Measurements from ENCODE around the gene RRP8.

The RRP8 gene

DNA sequence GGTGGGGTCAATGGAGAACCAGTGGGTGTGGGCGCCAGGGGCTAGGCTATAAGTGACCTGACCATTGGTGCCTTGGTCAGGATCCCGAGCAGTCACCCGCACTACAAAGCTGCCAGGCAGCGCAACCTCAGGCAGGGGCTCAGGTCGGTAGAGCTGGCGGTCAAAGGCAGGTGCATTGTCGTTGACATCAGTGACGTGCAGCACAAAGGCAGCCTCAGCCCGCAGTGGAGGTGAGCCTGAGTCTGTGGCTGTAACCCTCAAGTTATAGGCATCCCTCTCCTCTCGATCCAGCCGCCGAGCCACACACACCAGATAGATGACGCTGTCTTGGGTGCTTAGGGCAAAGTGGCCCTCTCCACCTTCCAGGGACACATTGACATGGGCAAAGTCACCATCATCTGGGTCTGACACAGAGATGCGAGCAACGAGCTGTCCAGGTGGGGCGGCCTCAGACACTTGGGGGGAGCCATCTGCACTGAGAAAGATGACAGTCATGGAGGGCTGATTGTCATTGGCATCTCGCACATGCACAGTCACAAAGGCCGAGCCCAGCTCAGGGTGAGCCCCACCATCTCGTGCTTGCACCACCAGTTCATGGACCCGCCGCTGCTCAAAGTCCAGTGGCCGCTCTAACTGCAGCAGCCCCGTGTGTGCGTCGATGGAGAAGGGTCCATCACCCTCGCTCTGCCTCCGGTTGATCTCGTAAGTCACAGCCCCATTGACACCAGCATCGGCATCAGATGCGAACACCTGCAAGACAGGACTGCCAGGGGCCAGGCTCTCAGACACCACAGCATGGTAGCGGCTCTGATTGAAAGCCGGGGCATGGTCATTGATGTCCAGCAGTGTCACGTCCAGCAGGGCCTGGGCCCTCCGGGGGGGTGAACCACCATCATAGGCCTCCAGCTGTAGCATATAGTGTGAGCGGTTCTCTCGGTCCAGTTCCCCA lies 36.9 kb upstream of the RRP8 start:
- no peak for DNase-seq (ENCODE audit: low read depth)
- no peak overlapping the region for H3K4me3 ChIP-seq (ENCODE audit: low read length)
- TF ChIP-seq, protein P1, sequence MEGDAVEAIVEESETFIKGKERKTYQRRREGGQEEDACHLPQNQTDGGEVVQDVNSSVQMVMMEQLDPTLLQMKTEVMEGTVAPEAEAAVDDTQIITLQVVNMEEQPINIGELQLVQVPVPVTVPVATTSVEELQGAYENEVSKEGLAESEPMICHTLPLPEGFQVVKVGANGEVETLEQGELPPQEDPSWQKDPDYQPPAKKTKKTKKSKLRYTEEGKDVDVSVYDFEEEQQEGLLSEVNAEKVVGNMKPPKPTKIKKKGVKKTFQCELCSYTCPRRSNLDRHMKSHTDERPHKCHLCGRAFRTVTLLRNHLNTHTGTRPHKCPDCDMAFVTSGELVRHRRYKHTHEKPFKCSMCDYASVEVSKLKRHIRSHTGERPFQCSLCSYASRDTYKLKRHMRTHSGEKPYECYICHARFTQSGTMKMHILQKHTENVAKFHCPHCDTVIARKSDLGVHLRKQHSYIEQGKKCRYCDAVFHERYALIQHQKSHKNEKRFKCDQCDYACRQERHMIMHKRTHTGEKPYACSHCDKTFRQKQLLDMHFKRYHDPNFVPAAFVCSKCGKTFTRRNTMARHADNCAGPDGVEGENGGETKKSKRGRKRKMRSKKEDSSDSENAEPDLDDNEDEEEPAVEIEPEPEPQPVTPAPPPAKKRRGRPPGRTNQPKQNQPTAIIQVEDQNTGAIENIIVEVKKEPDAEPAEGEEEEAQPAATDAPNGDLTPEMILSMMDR (IDR thresholded peaks at IDR 0.05; ENCODE audit: insufficient read depth, low read depth, low read length, missing control alignments), result no peak

DNA sequence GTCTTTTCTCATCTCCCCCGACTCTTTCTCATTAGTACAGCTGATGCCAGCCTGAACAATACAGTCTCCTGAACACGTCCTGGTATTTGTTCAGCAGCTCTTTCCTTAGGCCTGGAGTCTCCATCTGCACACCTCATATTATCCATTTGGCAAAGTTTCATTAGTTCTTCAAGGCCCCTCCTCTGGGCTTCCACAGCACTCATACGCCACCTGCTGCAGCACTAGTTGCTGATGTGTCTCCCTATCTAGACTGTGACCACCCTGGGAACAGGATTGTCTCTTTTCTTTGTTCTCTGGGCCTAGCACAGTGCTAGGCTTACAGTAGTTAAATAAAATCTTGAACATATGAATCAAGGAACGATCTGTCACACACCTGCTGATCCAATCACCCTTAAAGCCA lies 35.0 kb upstream of the RRP8 start:
- DNase-seq (ENCODE audit: low read depth), result no peak
- H3K4me3 ChIP-seq (ENCODE audit: low read length), result no peak overlapping the region
- TF ChIP-seq, protein P1 (IDR thresholded peaks at IDR 0.05; ENCODE audit: insufficient read depth, low read depth, low read length, missing control alignments), result no peak

DNA sequence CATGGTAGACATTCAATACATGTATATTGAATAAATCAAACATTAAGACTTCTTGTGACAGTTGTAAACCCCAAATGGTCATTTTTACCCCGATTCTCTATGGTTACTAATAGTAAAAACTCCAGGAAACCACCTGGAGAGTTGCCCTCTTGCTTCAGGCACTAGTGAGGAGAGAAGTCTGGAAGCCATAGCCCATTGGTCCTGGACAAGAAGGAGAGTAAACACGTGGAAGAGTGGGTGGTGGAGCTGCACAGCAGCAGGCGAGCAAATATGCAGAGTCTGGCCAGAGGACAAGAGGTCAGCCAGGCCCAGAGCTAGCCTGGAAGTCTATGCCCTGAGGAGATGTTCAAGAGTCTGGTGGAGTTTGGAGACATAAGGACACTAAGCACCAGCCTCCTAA lies 34.5 kb upstream of the RRP8 start:
- H3K4me3 ChIP-seq (ENCODE audit: low read length), result no peak overlapping the region
- TF ChIP-seq, protein P1 (IDR thresholded peaks at IDR 0.05; ENCODE audit: insufficient read depth, low read depth, low read length, missing control alignments), result no peak
- DNase-seq (ENCODE audit: low read depth), result no peak

DNA sequence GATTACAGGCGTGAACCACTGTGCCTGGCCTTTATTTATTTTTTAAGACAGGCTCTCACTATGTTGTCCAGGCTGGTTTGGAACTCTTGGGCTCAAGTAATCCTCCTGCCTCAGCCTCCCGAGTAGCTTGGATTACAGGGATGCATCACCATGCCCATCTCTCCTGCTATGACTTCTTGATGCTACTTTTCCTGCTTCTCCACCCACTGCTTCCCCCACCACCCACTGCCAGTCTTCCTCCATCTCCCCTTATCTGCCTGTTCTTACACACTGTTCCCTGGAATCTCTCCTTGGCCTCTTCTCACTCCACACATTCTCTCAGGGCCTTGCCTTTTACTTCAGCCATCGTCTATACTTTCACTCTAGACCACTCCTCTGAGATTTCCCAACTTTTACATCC lies 33.1 kb upstream of the RRP8 start:
- TF ChIP-seq, protein P1 (IDR thresholded peaks at IDR 0.05; ENCODE audit: insufficient read depth, low read depth, low read length, missing control alignments), result no peak
- H3K4me3 ChIP-seq (ENCODE audit: low read length), result no peak overlapping the region
- DNase-seq (ENCODE audit: low read depth), result no peak

DNA sequence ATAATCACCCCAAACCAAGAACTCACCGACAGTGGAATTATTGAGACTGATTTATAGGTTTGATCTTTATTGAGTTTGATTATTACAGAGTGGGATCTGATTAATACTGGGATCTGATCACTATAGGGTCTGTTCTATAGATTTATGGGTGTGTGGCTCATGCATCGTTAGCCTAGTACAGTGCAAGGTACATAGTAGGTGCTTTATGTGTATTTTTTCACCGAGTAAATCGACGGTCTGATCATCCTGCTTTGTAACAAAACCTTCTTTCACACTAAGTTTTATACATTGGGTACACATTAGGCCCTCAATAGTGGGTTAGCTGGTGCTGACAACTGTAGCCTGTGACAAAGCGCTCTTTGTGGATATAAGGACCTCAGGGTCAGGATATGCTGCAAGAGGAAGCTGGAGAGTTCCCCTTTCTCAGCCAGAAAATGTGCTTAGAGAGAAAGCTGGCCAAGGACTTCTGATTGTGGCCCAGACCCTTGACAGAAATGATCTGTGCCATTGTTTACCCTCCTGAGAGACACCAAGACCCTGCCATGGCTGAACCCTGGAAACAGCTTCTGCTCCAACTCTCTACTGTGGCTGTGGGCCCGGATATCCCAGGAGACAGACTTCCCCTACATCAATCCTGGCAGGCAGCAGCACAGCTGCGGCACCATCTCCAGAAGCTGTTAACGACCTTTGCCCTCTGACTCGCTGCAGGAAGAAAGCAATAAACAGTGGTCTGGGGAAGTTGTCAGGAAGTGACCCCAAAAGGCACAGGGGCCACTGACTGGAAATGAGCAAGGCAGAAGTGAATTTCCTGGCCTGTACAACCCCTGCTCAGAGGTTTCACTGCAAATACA lies 31.9 kb upstream of the RRP8 start:
- TF ChIP-seq, protein P1 (IDR thresholded peaks at IDR 0.05; ENCODE audit: insufficient read depth, low read depth, low read length, missing control alignments), result no peak
- H3K4me3 ChIP-seq (ENCODE audit: low read length), result no peak overlapping the region
- DNase-seq (ENCODE audit: low read depth), result no peak

DNA sequence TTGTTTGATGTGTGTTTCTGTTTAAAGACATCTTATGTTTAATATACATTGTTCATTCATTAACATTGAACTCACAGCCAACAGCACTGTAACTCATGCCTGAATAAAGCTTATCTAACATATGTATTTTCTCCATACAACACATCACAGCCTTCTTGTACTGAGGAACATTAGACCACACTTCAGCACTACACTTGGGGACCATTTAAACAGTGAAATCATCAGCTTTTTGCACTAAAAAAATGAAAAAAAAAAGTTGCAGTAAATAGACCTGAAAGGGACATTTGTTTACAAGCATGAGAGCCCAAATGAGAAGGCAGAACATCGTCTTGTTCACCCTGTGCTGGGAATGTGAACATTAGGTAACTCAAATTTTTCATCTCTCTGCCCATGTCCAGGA lies 31.1 kb upstream of the RRP8 start:
- DNase-seq (ENCODE audit: low read depth), result no peak
- TF ChIP-seq, protein P1 (IDR thresholded peaks at IDR 0.05; ENCODE audit: insufficient read depth, low read depth, low read length, missing control alignments), result no peak
- no peak overlapping the region for H3K4me3 ChIP-seq (ENCODE audit: low read length)
